GM12878 (cell line): ENCODE results near the gene CACFD1.

Experiments used
- CEBPB ChIP-seq, 2 experiments: fragments of 150-350 bp in 1 of 2; IDR thresholded peaks; 2 replicates each; pipeline ENCODE4 v1.6.1; 2012 to 2014; ENCODE audit warnings: low read depth in 2 of 2, low read length in 2 of 2, borderline replicate concordance in 1 of 2, inconsistent platforms in 1 of 2
- ESRRA ChIP-seq: IDR thresholded peaks from 2 replicates; pipeline ENCODE4 v1.6.1; 2012; ENCODE audit warnings: mild to moderate bottlenecking, low read length, improper control_type of control experiment
- EZH2 ChIP-seq: IDR thresholded peaks from 2 replicates; pipeline ENCODE4 v1.6.1; 2012; ENCODE audit warnings: low read depth, mild to moderate bottlenecking, control low read depth, inconsistent platforms, low read length, borderline replicate concordance; ENCODE audit not compliant: control insufficient read depth
- MTA3 ChIP-seq: IDR thresholded peaks from 2 replicates; pipeline ENCODE4 v1.6.1; 2012; ENCODE audit warnings: low read length, inconsistent platforms, borderline replicate concordance
- RAD21 ChIP-seq: IDR thresholded peaks from 2 replicates; pipeline ENCODE4 v1.6.1; 2011; ENCODE audit warnings: mild to moderate bottlenecking, low read depth, low read length, moderate library complexity; ENCODE audit not compliant: insufficient read depth
- RCOR1 ChIP-seq: conservative IDR thresholded peaks from 2 replicates; pipeline ENCODE4 v1.6.1; 2012; ENCODE audit warnings: low read depth, low read length, improper control_type of control experiment
- TAF1 ChIP-seq: IDR thresholded peaks from 2 replicates; pipeline ENCODE4 v1.6.1; 2011; ENCODE audit warnings: mild to moderate bottlenecking, low read depth, low read length, borderline replicate concordance
- ZNF207 ChIP-seq: fragments of 450-650 bp; IDR thresholded peaks from 2 replicates; pipeline ENCODE4 v1.6.1; 2014; ENCODE audit warnings: antibody characterized with exemption, mild to moderate bottlenecking, borderline replicate concordance
- TF ChIP-seq, protein P1 (sequence below), 3 experiments: IDR thresholded peaks in 2 of 3; conservative IDR thresholded peaks in 1 of 3; 2 replicates each; pipeline ENCODE4 v1.5.1; 2011; ENCODE audit warnings: low read depth in 3 of 3, low read length in 3 of 3, mild to moderate bottlenecking in 3 of 3, control low read depth in 2 of 3, moderate library complexity in 2 of 3, inconsistent platforms in 1 of 3, mixed read lengths in 1 of 3; ENCODE audit not compliant: control insufficient read depth in 2 of 3, insufficient read depth in 1 of 3; ENCODE audit errors: extremely low read depth in 1 of 3

DNA sequence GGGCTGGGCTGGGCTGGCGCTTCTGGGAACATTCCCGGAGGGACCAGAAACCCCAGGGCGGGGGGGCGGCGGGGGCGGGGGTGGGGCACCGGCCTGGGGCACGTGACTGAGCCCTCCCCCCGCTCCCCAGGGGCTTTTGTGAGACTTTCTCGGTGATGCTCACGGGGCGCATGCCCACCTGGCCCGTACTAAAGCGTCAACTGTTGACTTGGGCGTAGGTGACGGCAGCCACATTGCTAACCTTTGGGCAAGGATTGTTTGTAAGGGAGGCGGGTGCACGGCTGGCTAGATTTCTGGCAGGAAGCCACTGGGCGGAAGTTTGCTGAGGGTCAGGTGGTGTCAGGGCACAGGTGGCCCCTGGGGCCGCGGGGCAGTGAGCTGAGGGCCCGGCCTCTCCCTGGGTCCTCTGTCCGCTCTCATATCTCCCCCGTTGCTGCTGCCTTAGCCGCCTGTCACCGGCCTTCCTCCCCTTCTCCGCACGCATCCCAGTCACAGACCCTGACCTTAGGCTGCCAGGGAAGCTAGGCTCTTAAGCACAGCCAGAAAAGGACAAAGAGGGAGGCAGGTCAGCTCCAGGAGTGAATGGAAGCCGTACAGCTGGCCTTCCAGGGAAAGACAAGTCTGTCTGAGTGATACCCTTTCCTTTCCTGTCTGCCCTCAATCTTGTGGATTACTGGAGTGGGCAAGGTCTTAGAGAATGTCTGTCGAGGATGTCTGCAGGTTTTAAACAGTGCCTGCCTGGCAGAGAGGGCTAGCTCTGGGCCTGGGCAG is 812 bp downstream of the CACFD1 start:
- no peak for TF ChIP-seq RAD21
- no peak for TF ChIP-seq ZNF207
- TF ChIP-seq TAF1: no peak
- no peak for TF ChIP-seq EZH2
- TF ChIP-seq, protein P1, sequence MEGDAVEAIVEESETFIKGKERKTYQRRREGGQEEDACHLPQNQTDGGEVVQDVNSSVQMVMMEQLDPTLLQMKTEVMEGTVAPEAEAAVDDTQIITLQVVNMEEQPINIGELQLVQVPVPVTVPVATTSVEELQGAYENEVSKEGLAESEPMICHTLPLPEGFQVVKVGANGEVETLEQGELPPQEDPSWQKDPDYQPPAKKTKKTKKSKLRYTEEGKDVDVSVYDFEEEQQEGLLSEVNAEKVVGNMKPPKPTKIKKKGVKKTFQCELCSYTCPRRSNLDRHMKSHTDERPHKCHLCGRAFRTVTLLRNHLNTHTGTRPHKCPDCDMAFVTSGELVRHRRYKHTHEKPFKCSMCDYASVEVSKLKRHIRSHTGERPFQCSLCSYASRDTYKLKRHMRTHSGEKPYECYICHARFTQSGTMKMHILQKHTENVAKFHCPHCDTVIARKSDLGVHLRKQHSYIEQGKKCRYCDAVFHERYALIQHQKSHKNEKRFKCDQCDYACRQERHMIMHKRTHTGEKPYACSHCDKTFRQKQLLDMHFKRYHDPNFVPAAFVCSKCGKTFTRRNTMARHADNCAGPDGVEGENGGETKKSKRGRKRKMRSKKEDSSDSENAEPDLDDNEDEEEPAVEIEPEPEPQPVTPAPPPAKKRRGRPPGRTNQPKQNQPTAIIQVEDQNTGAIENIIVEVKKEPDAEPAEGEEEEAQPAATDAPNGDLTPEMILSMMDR (IDR thresholded peaks at IDR 0.05 in 2 of 3, conservative IDR thresholded peaks at IDR 0.05 in 1 of 3; ENCODE audit: control insufficient read depth in 2 of 3, extremely low read depth in 1 of 3, insufficient read depth in 1 of 3, low read depth in 3 of 3, low read length in 3 of 3): no peak
- no peak for TF ChIP-seq ESRRA
- no peak for TF ChIP-seq RCOR1
- no peak for TF ChIP-seq MTA3
- no peak for TF ChIP-seq CEBPB (IDR thresholded peaks at IDR 0.05; ENCODE audit: borderline replicate concordance in 1 of 2, low read depth in 2 of 2, low read length in 2 of 2)
